Measurements from ENCODE around the gene AZU1. TPM values are rescaled to one million over a fixed set of nuclear protein-coding genes. Genes with fewer than 3 reads are reported as not detected.

The AZU1 gene
- total RNA-seq, 1 experiment from 2014 or later, result 5.8 TPM

DNA sequence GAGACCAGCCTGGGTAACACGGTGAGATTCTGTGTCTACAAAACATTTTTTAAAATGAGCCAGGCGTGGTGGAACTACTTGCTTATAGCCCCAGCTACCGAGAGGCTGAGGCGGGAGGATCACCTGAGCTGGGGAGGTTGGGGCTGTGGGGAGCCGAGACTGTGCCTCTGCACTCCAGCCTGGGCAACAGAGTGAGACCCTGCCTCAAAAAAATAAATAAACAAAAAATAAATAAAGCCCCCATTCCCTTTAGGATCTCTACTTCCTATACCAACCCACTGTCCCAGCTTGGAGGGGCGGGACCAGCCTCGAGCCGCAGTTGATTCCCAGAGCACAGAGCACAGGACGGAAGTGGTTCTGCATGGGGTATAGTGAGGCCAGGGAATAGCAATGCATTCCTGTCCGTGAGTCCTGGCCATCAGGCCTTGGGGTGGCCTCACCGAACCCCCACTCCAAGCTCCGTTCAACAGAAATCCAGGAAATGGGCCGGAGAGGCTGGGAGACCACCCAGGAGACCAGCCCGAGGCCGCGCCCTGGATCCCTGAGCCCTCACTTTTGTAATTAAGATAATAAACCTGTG, 35.2 kb upstream of the AZU1 start:
- intact Hi-C loops (cut with micrococcal nuclease; ENCODE audit: unreplicated experiment), result no loop called here

DNA sequence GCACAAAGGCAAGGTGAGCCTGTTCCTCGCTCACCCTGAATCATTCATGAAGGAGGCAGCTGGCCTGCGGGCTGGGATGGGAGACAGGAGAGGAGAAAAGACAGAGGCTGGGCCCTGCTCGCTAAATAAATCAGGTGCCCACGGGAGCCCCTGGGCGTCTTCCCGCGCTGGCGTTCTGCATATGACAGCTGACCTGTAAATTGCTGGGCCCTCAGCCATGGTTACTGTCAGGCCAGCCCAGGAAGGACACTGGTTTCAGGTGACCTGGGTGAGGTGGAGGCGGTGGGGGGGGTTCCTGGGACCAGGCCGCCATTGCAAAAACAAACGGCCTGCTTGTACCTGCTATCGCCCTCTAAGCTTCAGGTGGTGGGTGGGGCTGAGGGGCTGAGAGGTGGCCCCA, 33.8 kb upstream of the AZU1 start:
- no peak for ATAC-seq
- no peak for DNase-seq (ENCODE audit: low read depth, low spot score)
- TF ChIP-seq, protein P1, sequence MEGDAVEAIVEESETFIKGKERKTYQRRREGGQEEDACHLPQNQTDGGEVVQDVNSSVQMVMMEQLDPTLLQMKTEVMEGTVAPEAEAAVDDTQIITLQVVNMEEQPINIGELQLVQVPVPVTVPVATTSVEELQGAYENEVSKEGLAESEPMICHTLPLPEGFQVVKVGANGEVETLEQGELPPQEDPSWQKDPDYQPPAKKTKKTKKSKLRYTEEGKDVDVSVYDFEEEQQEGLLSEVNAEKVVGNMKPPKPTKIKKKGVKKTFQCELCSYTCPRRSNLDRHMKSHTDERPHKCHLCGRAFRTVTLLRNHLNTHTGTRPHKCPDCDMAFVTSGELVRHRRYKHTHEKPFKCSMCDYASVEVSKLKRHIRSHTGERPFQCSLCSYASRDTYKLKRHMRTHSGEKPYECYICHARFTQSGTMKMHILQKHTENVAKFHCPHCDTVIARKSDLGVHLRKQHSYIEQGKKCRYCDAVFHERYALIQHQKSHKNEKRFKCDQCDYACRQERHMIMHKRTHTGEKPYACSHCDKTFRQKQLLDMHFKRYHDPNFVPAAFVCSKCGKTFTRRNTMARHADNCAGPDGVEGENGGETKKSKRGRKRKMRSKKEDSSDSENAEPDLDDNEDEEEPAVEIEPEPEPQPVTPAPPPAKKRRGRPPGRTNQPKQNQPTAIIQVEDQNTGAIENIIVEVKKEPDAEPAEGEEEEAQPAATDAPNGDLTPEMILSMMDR (IDR thresholded peaks at IDR 0.05), result no peak
- TF ChIP-seq, protein P2, sequence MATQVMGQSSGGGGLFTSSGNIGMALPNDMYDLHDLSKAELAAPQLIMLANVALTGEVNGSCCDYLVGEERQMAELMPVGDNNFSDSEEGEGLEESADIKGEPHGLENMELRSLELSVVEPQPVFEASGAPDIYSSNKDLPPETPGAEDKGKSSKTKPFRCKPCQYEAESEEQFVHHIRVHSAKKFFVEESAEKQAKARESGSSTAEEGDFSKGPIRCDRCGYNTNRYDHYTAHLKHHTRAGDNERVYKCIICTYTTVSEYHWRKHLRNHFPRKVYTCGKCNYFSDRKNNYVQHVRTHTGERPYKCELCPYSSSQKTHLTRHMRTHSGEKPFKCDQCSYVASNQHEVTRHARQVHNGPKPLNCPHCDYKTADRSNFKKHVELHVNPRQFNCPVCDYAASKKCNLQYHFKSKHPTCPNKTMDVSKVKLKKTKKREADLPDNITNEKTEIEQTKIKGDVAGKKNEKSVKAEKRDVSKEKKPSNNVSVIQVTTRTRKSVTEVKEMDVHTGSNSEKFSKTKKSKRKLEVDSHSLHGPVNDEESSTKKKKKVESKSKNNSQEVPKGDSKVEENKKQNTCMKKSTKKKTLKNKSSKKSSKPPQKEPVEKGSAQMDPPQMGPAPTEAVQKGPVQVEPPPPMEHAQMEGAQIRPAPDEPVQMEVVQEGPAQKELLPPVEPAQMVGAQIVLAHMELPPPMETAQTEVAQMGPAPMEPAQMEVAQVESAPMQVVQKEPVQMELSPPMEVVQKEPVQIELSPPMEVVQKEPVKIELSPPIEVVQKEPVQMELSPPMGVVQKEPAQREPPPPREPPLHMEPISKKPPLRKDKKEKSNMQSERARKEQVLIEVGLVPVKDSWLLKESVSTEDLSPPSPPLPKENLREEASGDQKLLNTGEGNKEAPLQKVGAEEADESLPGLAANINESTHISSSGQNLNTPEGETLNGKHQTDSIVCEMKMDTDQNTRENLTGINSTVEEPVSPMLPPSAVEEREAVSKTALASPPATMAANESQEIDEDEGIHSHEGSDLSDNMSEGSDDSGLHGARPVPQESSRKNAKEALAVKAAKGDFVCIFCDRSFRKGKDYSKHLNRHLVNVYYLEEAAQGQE (IDR thresholded peaks at IDR 0.05; ENCODE audit: insufficient read depth in 1 of 2, low read depth in 2 of 2, low read length in 1 of 2), result no peak
- TF ChIP-seq SIN3A (IDR thresholded peaks at IDR 0.05; ENCODE audit: borderline replicate concordance, insufficient read depth, low read depth, low read length) (no peak), POLR2AphosphoS5 (IDR thresholded peaks at IDR 0.05; ENCODE audit: low read depth, low read length) (no peak), TCF7L2 (IDR thresholded peaks at IDR 0.05; ENCODE audit: low read depth, low read length) (no peak)
- Histone ChIP-seq H3K4me1 (ENCODE audit: control insufficient read depth, insufficient read depth, low read length) (peaks cover 17% of the 10 kb centered on the region), H3K4me3 (ENCODE audit: low read depth in 2 of 2, low read length in 2 of 2) (no peak overlapping the region), H3K27me3 (ENCODE audit: control insufficient read depth, insufficient read depth, low read length) (no peaks in the 10 kb centered on the region), H3K36me3 (ENCODE audit: control insufficient read depth, insufficient read depth, low read length) (peaks cover 7% of the 10 kb centered on the region; the same call in 1 of the 2 replicates), H3K9me3 (ENCODE audit: control insufficient read depth, insufficient read depth, low read depth, low read length) (no peaks in the 10 kb centered on the region), H3K27ac (ENCODE audit: low read length) (0 out of 2 replicates have a peak overlapping the region, but pooled peaks have one; percentile 17)
- CTCF ChIA-PET, result no interaction called here
- POLR2A ChIA-PET, result no interaction called here
- intact Hi-C loops (cut with micrococcal nuclease; ENCODE audit: unreplicated experiment), result no loop called here
- in situ Hi-C loops (cut with HindIII; ENCODE audit: low pct_unique_long_range_greater_than_20kb, low sequenced_read_pairs), result no loop called here
- no TSS peak for BruUV-seq (replicated peaks)

More for the DNA sequence above, 35.2 kb upstream of the AZU1 start:
- POLR2A ChIA-PET, result no interaction called here
- peaks cover 24% of the 10 kb centered on the region for H3K4me1 ChIP-seq (ENCODE audit: control insufficient read depth, insufficient read depth, low read length)
- H3K27me3 ChIP-seq (ENCODE audit: control insufficient read depth, insufficient read depth, low read length), result no peaks in the 10 kb centered on the region
- TF ChIP-seq TCF7L2 (IDR thresholded peaks at IDR 0.05; ENCODE audit: low read depth, low read length) (no peak), POLR2AphosphoS5 (IDR thresholded peaks at IDR 0.05; ENCODE audit: low read depth, low read length) (no peak), SIN3A (IDR thresholded peaks at IDR 0.05; ENCODE audit: borderline replicate concordance, insufficient read depth, low read depth, low read length) (no peak)
- TF ChIP-seq, protein P2 (IDR thresholded peaks at IDR 0.05; ENCODE audit: insufficient read depth in 1 of 2, low read depth in 2 of 2, low read length in 1 of 2), result no peak
- TF ChIP-seq, protein P1 (IDR thresholded peaks at IDR 0.05), result no peak
- ATAC-seq, result no peak
- no peak overlapping the region for H3K4me3 ChIP-seq (ENCODE audit: low read depth in 2 of 2, low read length in 2 of 2)
- CTCF ChIA-PET, result interaction anchor here (0.5 kb wide), 1 partner anchor 127 kb away, joined by 8 read pairs; no protein-coding TSS in a partner anchor
- in situ Hi-C loops (cut with HindIII; ENCODE audit: low pct_unique_long_range_greater_than_20kb, low sequenced_read_pairs), result no loop called here
- peak overlapping the region; percentile 18 for H3K27ac ChIP-seq (ENCODE audit: low read length)
- H3K9me3 ChIP-seq (ENCODE audit: control insufficient read depth, insufficient read depth, low read depth, low read length), result no peaks in the 10 kb centered on the region
- no peak for DNase-seq (ENCODE audit: low read depth, low spot score)
- no peaks in the 10 kb centered on the region; the same call in 1 of the 2 replicates for H3K36me3 ChIP-seq (ENCODE audit: control insufficient read depth, insufficient read depth, low read length)
- BruUV-seq (replicated peaks), result no TSS peak
